ENCODE results near the gene POC1A. TPM values are rescaled to one million over a fixed set of nuclear protein-coding genes. Genes with fewer than 3 reads are reported as not detected.

The POC1A gene
- total and polyA plus RNA-seq, 2 of the 4 experiments (the other 2 are of a cell fraction): 10.6 to 11.5 TPM

- no peaks in the 10 kb centered on the region for H3K27me3 ChIP-seq (ENCODE audit: control insufficient read depth, insufficient read depth, low read length)
- in situ Hi-C loops (cut with MboI; ENCODE audit: low sequenced_read_pairs): no loop called here
- no peak for DNase-seq
- H3K4me2 ChIP-seq (ENCODE audit: low read depth, low read length): no peak overlapping the region
- no TSS peak for BruUV-seq (replicated peaks)
- no peak overlapping the region for H3K14ac ChIP-seq (replicated peaks; ENCODE audit: low read depth, low read length)
- H2AFZ ChIP-seq (replicated peaks; ENCODE audit: low read length, poor library complexity): peak overlapping the region; percentile 84
- H4K8ac ChIP-seq (ENCODE audit: low read depth in 2 of 2, low read length in 2 of 2): peak overlapping the region in 1 of 2 experiments; percentile 76; a peak in 1 of 4 replicates
- H3K4ac ChIP-seq (ENCODE audit: low read depth, low read length): peak overlapping the region; percentile 44
- intact Hi-C loops (cut with micrococcal nuclease): no loop called here
- H4K5ac ChIP-seq (ENCODE audit: low read depth, low read length): no peak overlapping the region
- H2BK120ac ChIP-seq (ENCODE audit: low read depth, low read length): peak overlapping the region; percentile 86; the same call in 1 of the 2 replicates
- peaks cover 61% of the 10 kb centered on the region for H3K9me1 ChIP-seq (ENCODE audit: insufficient read depth, low read length)
- peaks cover under 1 to 32% of the 10 kb centered on the region in 2 experiments; a peak in 3 of 4 replicates for H3K79me1 ChIP-seq (ENCODE audit: low read depth in 1 of 2, low read length in 2 of 2)
- peak overlapping the region; percentile 6; the same call in 1 of the 2 replicates for H2BK20ac ChIP-seq (ENCODE audit: low read depth, low read length)
- ChIA-PET POLR2A (ENCODE audit: unreplicated experiment) (no interaction called here), CTCF (interaction anchor here (0.6 to 2.2 kb wide), 2 partner anchors 8 to 99 kb away, joined by 5 read pairs; partner anchors contain the start of gene RPL29)
- WGBS, 2 experiments (ENCODE audit: extremely low coverage in 2 of 2, insufficient read length in 1 of 2): 83% methylated on average over 1 of the region's 11 CpGs; no CpG with 5 or more reads in 1 of the 2 experiments
- H2AK9ac ChIP-seq (replicated peaks; ENCODE audit: low read depth, low read length, poor library complexity): no peak overlapping the region
- no peak overlapping the region for H3K23ac ChIP-seq (ENCODE audit: low read depth, low read length)
- H4K20me1 ChIP-seq (ENCODE audit: insufficient read depth, low read length): peaks cover 4% of the 10 kb centered on the region; the same call in 1 of the 2 replicates
- H3K36me3 ChIP-seq (ENCODE audit: control insufficient read depth, insufficient read depth, low read length): no peaks in the 10 kb centered on the region
- no peaks in the 10 kb centered on the region for H3K9me3 ChIP-seq (ENCODE audit: control insufficient read depth, insufficient read depth, low read length)
- ATAC-seq (ENCODE audit: low read depth): no peak
- H2BK15ac ChIP-seq (ENCODE audit: low read depth, low read length): peak overlapping the region; percentile 38; the same call in 1 of the 3 replicates
- no peak overlapping the region for H3K9ac ChIP-seq (ENCODE audit: low read depth, low read length)
- no peak overlapping the region for H3K18ac ChIP-seq (ENCODE audit: low read depth, low read length)
- 0 out of 2 replicates have a peak overlapping the region, but pooled peaks have one; percentile 32 for H3K56ac ChIP-seq (ENCODE audit: extremely low read depth, insufficient read depth, low read length)
- H3K4me1 ChIP-seq (ENCODE audit: control insufficient read depth, insufficient read depth, low read length): peaks cover 31% of the 10 kb centered on the region
- no peak overlapping the region for H2BK5ac ChIP-seq (ENCODE audit: low read depth, low read length, poor library complexity, severe bottlenecking)
- TF ChIP-seq FOS (IDR thresholded peaks at IDR 0.05; ENCODE audit: low read depth, low read length): no peak
- no peak overlapping the region for H3K4me3 ChIP-seq (ENCODE audit: insufficient read depth, low read depth, low read length)
- H2AK5ac ChIP-seq (ENCODE audit: low read depth, low read length): peak overlapping the region; percentile 80
- peak overlapping the region; percentile 80; the same call in 1 of the 2 replicates for H4K91ac ChIP-seq (ENCODE audit: insufficient read depth, low read depth, low read length)
- no peak overlapping the region for H3K27ac ChIP-seq (ENCODE audit: insufficient read depth, low read length)
- dilution Hi-C loops (cut with HindIII; ENCODE audit: low sequenced_read_pairs, unreplicated experiment): no loop called here
Observed at GRCh38 chr3:52094571-52095485, 59.4 kb downstream of the POC1A start.

All from IMR-90 (cell line).